ENCODE measurements around the gene ASTN2.

ASTN2 gene

DNA sequence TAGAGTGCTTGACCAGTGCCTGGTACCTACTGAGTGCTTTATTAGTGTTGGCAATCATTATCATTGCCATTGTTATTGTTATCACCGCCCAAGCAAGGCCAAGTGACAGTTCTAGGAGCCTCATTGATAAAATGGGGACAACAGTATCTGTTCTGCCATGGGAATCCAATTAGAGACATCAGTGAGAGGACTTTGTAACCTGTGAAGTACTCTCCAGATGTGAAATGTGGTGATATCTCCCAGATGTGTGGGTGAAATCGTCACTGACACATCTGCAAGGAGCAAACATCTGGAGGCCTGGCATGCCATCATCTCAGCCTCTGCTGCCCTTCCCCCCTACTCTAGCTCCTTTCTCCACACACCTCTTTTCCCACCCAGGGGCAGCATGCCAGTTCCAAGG lies 1000.5 kb downstream of the ASTN2 start:
- no peak overlapping the region for H3K4me3 ChIP-seq (ENCODE audit: low read depth, low read length)

DNA sequence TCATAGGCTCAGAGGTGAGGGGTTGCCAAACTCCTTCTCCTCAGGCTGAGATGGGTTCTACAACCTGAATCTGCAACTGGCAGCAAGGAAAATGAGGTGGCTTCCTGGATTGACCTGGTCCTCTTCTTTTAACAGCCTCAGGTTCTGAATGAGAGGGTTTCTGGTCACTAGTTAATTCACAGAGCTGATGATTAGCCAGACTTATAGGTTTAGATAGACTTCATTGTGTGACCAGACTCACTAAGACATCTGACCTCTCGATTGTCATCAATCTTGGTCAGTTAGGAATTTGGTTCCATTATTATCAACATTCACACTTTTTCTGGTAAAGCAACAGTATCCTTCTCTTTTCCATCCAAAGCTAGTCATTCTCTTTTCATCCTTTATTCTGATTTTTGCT lies 1003.4 kb downstream of the ASTN2 start:
- no peak for DNase-seq
- Histone ChIP-seq H3K36me3 (peaks cover 7% of the 10 kb centered on the region; the same call in 1 of the 2 replicates), H3K27me3 (ENCODE audit: insufficient read depth, low read depth, severe bottlenecking) (no peaks in the 10 kb centered on the region), H3K9me3 (ENCODE audit: severe bottlenecking) (no peaks in the 10 kb centered on the region), H3K4me3 (ENCODE audit: low read depth, low read length) (no peak overlapping the region), H3K27ac (no peak overlapping the region)
- TF ChIP-seq, protein P1, sequence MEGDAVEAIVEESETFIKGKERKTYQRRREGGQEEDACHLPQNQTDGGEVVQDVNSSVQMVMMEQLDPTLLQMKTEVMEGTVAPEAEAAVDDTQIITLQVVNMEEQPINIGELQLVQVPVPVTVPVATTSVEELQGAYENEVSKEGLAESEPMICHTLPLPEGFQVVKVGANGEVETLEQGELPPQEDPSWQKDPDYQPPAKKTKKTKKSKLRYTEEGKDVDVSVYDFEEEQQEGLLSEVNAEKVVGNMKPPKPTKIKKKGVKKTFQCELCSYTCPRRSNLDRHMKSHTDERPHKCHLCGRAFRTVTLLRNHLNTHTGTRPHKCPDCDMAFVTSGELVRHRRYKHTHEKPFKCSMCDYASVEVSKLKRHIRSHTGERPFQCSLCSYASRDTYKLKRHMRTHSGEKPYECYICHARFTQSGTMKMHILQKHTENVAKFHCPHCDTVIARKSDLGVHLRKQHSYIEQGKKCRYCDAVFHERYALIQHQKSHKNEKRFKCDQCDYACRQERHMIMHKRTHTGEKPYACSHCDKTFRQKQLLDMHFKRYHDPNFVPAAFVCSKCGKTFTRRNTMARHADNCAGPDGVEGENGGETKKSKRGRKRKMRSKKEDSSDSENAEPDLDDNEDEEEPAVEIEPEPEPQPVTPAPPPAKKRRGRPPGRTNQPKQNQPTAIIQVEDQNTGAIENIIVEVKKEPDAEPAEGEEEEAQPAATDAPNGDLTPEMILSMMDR (IDR thresholded peaks at IDR 0.05; ENCODE audit: low read depth, low read length): no peak

More for the DNA sequence above, 1000.5 kb downstream of the ASTN2 start:
- DNase-seq: no peak
- no peaks in the 10 kb centered on the region for H3K9me3 ChIP-seq (ENCODE audit: severe bottlenecking)
- peaks cover 14% of the 10 kb centered on the region for H3K36me3 ChIP-seq
- TF ChIP-seq, protein P1 (IDR thresholded peaks at IDR 0.05; ENCODE audit: low read depth, low read length): no peak
- no peaks in the 10 kb centered on the region for H3K27me3 ChIP-seq (ENCODE audit: insufficient read depth, low read depth, severe bottlenecking)
- H3K27ac ChIP-seq: no peak overlapping the region

DNA sequence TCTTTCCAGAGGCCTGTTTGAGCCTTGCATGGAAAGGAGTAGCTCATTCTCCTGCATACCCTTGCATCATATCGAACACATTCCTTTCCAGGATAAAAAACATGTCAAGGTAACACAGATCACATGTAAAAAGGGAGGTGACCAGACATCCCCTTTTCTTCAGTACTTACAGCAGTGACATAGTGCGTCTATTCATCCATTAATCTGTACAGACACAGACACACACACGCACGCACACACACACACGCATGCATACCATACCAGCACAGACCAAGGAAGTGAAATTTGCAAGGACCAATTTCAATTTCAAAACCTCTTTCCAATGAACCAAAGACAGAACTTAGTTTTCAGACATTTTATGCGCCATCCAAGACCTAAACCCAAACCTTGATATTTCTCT lies 1005.2 kb downstream of the ASTN2 start:
- no peak overlapping the region for H3K27ac ChIP-seq
- H3K4me3 ChIP-seq (ENCODE audit: low read depth, low read length): no peak overlapping the region
- no peaks in the 10 kb centered on the region for H3K36me3 ChIP-seq
- TF ChIP-seq, protein P1 (IDR thresholded peaks at IDR 0.05; ENCODE audit: low read depth, low read length): no peak
- no peaks in the 10 kb centered on the region for H3K27me3 ChIP-seq (ENCODE audit: insufficient read depth, low read depth, severe bottlenecking)
- H3K9me3 ChIP-seq (ENCODE audit: severe bottlenecking): no peaks in the 10 kb centered on the region
- no peak for DNase-seq

DNA sequence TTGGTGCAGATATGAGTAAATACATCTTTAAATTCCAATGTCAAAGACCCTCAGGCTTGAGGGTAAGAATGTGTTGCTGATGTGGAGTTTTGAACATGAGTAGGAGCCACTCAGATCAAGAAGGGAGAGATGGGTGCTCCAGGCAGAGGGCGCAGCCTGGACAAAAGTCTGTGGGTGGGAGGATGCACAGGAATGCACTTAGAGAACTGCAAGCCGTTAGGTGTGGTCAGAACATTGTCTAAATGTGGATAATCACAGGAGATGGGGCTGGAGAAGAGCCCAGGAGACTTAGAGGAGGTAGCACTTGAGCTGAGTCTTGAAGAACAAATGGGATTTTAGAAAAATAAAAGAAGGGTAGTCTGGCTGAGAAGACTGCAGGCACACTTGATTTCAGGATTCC lies 1005.7 kb downstream of the ASTN2 start:
- TF ChIP-seq, protein P1 (IDR thresholded peaks at IDR 0.05; ENCODE audit: low read depth, low read length): no peak
- no peak overlapping the region for H3K27ac ChIP-seq
- no peak overlapping the region for H3K4me3 ChIP-seq (ENCODE audit: low read depth, low read length)
- H3K36me3 ChIP-seq: no peaks in the 10 kb centered on the region
- no peaks in the 10 kb centered on the region for H3K27me3 ChIP-seq (ENCODE audit: insufficient read depth, low read depth, severe bottlenecking)
- H3K9me3 ChIP-seq (ENCODE audit: severe bottlenecking): no peaks in the 10 kb centered on the region
- no peak for DNase-seq

DNA sequence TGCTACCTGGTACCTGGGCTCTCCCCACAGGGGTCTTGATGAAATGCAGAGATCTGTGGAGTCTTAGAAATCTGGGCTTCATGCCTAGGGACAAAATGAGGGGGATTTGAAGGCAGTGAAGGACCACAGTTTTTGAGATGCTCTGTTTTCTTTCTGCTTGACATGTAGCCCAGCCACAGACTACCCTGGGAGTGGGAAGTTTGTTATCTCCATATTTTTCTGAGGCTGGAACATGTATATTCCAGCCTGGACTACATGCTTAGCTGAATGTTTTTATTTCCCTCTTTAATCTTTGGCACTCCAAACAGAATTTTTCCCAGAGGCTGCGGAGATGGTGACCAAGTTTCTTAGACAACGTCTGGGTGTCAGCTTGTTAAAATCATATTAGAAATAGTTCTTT lies 1008.4 kb downstream of the ASTN2 start:
- Histone ChIP-seq H3K9me3 (ENCODE audit: severe bottlenecking) (no peaks in the 10 kb centered on the region), H3K36me3 (no peaks in the 10 kb centered on the region), H3K27me3 (ENCODE audit: insufficient read depth, low read depth, severe bottlenecking) (no peaks in the 10 kb centered on the region), H3K27ac (no peak overlapping the region), H3K4me3 (ENCODE audit: low read depth, low read length) (no peak overlapping the region)
- TF ChIP-seq, protein P1 (IDR thresholded peaks at IDR 0.05; ENCODE audit: low read depth, low read length): no peak
- DNase-seq: no peak

DNA sequence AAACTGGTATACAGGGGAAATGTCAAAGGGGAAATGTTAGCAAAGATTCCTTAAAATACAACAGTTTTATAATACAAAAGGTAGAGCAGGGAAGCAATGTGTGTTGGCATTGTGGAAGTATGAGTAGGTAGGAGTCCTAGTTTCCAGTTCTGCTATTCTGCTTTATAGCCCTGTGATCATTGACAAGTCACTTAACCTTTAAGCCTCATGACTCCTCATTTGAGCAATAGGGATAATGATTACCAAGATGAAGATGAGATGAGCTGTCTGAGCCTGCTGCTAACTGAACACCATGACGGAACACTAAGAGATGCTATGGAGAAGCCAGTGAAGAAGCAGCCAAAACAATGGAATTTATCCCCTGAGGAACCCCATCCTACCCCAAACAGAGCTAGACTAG lies 1009.5 kb downstream of the ASTN2 start:
- no peak overlapping the region for H3K27ac ChIP-seq
- TF ChIP-seq, protein P1 (IDR thresholded peaks at IDR 0.05; ENCODE audit: low read depth, low read length): no peak
- H3K27me3 ChIP-seq (ENCODE audit: insufficient read depth, low read depth, severe bottlenecking): no peaks in the 10 kb centered on the region
- H3K36me3 ChIP-seq: no peaks in the 10 kb centered on the region
- H3K9me3 ChIP-seq (ENCODE audit: severe bottlenecking): no peaks in the 10 kb centered on the region
- no peak for DNase-seq
- H3K4me3 ChIP-seq (ENCODE audit: low read depth, low read length): no peak overlapping the region
